HG02571 (cell line): ENCODE data around the gene FNDC10.

Experiments used
- ATAC-seq: cut with Tn5 transposase; IDR thresholded peaks from one replicate; pipeline ENCODE4 v1.9.1; 2021; ENCODE audit warnings: mild to moderate bottlenecking, moderate library complexity; ENCODE audit not compliant: unreplicated experiment

Gene FNDC10

GRCh38 chr1:1616045-1616790, 16.3 kb upstream of the FNDC10 start:
- peak; percentile 24 for ATAC-seq

GRCh38 chr1:1615256-1616044, 15.5 kb upstream of the FNDC10 start, which contains the start of gene MIB2:
MIB2 (plus strand) TSS chr1:1615500; CDS start chr1:1623453, 7,953 bp downstream.
- peak; percentile 78 for ATAC-seq

- no peak for ATAC-seq
Observed at GRCh38 chr1:1614954-1615255, 15.0 kb upstream of the FNDC10 start.

- no peak for ATAC-seq
Observed at GRCh38 chr1:1614204-1614953, 14.4 kb upstream of the FNDC10 start.

GRCh38 chr1:1613509-1614082, 13.7 kb upstream of the FNDC10 start:
- ATAC-seq = no peak

- no peak for ATAC-seq
Observed at GRCh38 chr1:1612104-1612400, 12.1 kb upstream of the FNDC10 start.

GRCh38 chr1:1610796-1611195, 10.9 kb upstream of the FNDC10 start:
- no peak for ATAC-seq

GRCh38 chr1:1609822-1610485, 10.0 kb upstream of the FNDC10 start:
- ATAC-seq = no peak

- ATAC-seq = no peak
Observed at GRCh38 chr1:1606232-1606631, 6.3 kb upstream of the FNDC10 start.

- no peak for ATAC-seq
Observed at GRCh38 chr1:1605724-1606123, 5.8 kb upstream of the FNDC10 start.

- no peak for ATAC-seq
Observed at GRCh38 chr1:1605034-1605591, 5.2 kb upstream of the FNDC10 start.

- no peak for ATAC-seq
Observed at GRCh38 chr1:1604374-1605033, 4.6 kb upstream of the FNDC10 start.

GRCh38 chr1:1603671-1604373, 3.9 kb upstream of the FNDC10 start:
- ATAC-seq = no peak

- ATAC-seq = no peak
Observed at GRCh38 chr1:1602968-1603506, 3.1 kb upstream of the FNDC10 start.

- no peak for ATAC-seq
Observed at GRCh38 chr1:1602304-1602967, 2.5 kb upstream of the FNDC10 start.

- ATAC-seq = no peak
Observed at GRCh38 chr1:1601564-1602303, 1.8 kb upstream of the FNDC10 start.

GRCh38 chr1:1600861-1601563, 1.1 kb upstream of the FNDC10 start:
- ATAC-seq = no peak
